NCI-H748 (cell line): ENCODE results near the gene FZD1.
"Not testable (repeated sequence)": the region's sequence is repeated elsewhere in the genome, so short reads cannot be mapped to it uniquely, and the experiment has no call there.

Experiments used
- DNase-seq: peaks from one replicate; lab custom pipeline; 2025; ENCODE audit not compliant: unreplicated experiment; lab: John Stamatoyannopoulos, UW

Gene FZD1

GRCh38 chr7:91294639-91295220 lies 30.5 kb downstream of the FZD1 start:
- DNase-seq = no peak

- DNase-seq = no peak
These were observed 31.3 kb downstream of the FZD1 start for GRCh38 chr7:91295576-91295975.

- DNase-seq = no peak
These were observed 33.7 kb downstream of the FZD1 start for GRCh38 chr7:91297939-91298338.

DNA sequence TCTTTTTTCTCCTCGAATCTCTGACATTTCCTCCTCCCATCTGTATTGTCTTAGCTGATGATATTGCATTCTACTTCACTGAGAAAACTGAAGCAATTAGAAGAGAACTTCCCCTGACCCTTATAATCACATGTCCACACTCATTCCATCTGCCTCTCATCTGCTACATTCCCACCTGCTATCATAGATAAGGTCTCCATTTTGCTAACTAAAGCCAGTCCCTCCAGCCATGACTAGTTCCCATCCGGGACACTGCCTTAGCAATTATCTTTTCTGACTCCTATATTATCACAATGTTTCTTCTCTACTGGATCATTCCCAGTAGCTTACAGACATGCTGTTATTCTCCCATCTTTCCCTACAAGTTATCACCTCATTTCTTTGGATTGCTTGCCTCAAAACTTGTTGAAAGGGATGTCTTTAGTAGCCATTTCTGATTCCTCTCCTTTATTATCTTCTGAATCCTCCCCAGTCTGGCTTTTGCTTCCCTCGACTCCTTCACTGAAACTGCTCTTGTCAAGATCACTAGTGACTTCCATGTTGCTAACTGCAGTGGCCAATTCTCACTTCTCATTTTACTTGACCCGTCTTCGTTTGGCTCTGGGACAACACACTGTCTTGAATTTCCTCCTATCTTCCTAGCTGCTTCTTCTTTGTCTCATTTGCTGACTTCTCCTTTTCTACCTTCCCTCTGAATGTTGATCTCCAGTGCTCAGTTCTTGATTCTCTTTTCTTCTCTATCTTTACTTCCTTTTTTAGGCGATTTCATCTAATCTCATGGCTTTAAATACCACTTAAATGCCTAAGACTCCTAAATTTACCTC lies 35.9 kb downstream of the FZD1 start:
- no peak for DNase-seq

GRCh38 chr7:91302794-91303193 lies 38.6 kb downstream of the FZD1 start:
- DNase-seq = no peak

DNA sequence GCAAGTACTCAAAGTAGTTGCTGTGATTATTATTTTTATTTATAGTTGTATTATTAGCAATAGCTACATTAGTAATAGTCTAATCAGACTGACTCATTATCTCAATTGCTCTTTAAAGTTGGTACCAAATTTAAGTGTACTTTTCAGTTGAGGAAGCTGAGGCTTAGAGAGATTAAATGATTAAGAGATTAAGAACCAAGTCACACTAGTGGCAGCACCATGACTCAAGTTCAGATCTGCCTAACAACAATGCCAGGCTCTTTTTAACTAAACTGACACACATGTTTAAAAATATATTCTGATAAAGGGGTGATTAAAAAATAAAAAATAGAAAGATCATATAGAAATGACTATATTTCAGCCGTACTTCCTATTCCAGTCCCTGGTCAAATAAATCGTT lies 42.0 kb downstream of the FZD1 start:
- no peak for DNase-seq

DNA sequence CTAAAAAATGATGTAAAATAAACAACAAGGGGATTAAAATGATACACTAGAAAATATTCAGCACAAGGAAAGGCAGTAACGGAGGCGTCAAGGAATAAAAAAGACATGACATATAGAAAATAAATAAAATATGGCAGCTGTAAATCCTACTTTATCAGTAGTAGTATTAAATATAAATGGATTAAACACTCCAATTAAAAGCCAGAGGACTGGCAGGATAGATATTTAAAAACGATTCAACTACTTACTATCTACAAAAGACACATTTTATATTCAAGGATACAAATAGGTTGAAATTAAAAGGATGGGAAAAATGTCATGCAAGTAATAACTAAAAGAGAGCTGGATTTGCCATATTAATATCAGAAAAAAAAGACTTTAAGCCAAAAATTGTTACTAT lies 43.2 kb downstream of the FZD1 start:
- DNase-seq = no peak

DNA sequence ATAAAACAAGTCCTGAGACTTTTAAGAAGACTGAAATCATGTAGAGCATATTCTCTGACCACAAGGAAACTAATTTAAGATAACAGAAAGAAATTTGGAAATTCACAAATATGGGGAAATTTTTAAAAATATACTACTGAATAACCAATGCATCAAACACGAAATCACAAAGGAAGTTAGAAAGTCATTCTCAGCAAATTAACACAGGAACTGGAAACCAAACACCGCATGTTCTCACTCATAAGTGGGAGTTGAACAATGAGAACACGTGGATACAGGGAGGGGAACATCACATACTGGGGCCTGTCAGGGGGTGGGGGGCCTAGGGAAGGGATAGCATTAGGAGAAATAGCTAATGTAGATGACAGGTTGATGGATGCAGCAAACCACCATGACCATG lies 44.0 kb downstream of the FZD1 start:
- DNase-seq = not testable (repeated sequence)

GRCh38 chr7:91310830-91311460 lies 46.7 kb downstream of the FZD1 start:
- no peak for DNase-seq

DNA sequence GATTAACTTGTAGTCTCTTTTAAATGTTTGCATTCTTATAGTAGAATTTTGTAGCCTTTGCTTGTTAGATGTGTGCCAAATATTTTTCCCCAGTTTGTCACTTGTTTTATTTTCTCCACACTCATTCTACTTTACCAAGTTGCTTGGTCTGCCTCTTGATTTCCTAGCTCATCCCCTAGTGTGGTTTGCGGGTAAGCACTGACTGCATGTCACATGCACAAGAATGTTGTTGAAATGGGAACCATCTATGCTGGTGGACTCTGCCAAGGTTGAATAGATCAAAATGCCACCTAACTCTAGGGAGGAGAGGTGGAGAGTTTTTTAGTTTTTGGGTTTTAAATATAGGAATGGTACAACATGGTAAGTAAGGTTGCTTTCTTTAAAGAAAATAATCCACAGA lies 47.6 kb downstream of the FZD1 start:
- DNase-seq = no peak

DNA sequence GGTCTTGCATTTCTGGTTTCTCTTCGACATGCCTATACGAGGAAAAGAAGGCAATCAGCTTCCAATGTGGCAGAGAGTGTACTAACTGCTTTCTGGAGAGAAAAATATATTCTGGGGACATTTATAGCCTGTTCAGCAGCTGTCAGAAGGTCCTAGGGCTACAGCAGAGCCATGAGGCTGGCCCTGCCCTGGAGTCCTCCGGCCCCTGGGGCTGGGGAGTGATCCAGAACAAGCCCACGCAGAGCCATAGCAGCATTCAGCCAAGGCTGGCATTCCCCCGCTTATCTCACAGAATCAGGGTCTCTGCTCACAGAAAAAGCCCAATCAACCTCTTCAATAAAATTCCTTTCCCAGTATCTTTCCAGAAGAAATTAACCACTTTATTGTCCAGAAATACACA lies 48.9 kb downstream of the FZD1 start:
- no peak for DNase-seq

GRCh38 chr7:91314591-91315323 lies 50.5 kb downstream of the FZD1 start:
- no peak for DNase-seq

- DNase-seq = no peak
These were observed 52.2 kb downstream of the FZD1 start for GRCh38 chr7:91316426-91316825.

DNA sequence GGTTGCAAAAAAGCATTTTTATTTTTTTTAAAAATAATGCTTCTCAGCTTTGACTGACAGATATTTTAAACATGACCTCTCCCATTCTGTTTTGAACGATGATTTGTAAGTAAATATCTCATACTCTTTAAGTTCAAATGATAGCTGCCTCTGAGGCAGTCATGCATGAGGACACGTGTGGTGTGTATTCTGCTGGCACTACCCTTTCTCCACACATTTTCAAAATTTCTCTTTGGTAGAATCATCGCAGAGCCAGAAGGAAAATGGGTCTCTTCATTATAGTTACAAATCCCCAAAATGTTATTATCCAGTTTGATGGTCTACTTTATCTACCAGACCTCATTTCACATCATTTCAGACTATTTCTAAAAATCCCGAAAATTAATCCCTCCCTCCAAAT lies 55.1 kb downstream of the FZD1 start:
- no peak for DNase-seq

DNA sequence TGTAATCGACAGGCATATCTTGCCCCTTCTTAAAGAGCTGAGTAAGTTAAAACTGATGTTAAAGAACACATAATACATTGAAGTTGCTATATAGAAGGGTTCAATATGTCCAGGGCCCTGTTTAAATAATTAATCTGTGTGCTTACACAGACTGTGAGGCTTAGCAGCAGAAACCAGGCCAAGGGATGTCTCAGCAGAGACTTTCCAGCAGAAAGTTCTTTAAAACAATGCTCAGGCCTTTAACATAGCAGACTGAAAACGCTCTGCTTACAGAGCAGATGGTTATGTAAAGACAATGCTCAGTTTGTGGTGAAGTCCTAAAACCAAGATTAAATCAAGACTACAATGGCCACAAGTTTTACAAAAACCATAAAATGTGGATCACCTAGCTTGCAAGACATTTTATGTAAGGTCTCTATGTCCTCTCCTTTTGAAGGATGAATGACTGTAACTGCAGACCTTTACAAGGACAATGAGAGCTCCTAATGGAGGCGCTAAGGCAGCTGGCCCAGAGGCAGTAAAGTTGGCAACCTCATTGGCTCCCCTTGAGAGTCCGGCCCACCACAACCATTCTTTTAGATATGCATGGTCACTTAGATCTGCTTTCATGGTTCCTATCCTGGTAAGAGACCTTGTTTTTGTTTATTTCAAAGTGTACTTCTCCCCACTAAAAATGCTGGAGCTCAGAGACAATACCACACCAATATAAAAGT lies 56.3 kb downstream of the FZD1 start:
- DNase-seq = no peak
